K562 (cell line): ENCODE measurements around the gene SETD3. TPM values are rescaled to one million over a fixed set of nuclear protein-coding genes. Genes with fewer than 3 reads are reported as not detected.

Experiments used
- ATAC-seq: fragments of 200-7000 bp; cut with Tn5 transposase; 3 replicates; pipeline ENCODE4 v1.9.1; 2020; ENCODE audit warnings: moderate library complexity
- BruUV-seq: library from RNA; stranded (reverse); fragments of 400-500 nt; replicated peaks from 2 replicates; lab custom pipeline; 2021; lab: Mats Ljungman, UMichigan
- CTCF ChIA-PET: fragments of 300-600 bp; formaldehyde crosslinking; extraction: SDS; loops from one replicate; lab custom pipeline; 2021; ENCODE audit warnings: low intra/inter-chr PET ratio; lab: Yijun Ruan, JAX
- POLR2A ChIA-PET: fragments of 300-600, 350-650 bp; sonication (Branson Sonifier 250); formaldehyde crosslinking; extraction: SDS; loops from one replicate; lab custom pipeline; 2021; ENCODE audit warnings: antibody characterized with exemption, inconsistent platforms; lab: Yijun Ruan, JAX
- DNase-seq, 4 experiments: peaks; one replicate each; pipeline versions ENCODE4 v3.0.0 to v3.0.0-alpha.2; 2011 to 2018; ENCODE audit warnings: low spot score in 3 of 4, mixed read lengths in 3 of 4; ENCODE audit errors: extremely low read depth in 1 of 4
- FAIRE-seq: peaks from 2 replicates; lab custom pipeline; 2011; peaks lifted over from hg19 to GRCh38; lab: Jason Lieb, UNC
- H2AFZ ChIP-seq: 2 replicates; pipeline ENCODE4 v1.6.0; 2011; ENCODE audit warnings: low read depth, low read length, control low read depth, inconsistent platforms
- H3K27ac ChIP-seq: fragments of 200-600 bp; 3 replicates; pipeline ENCODE4 v1.8.0; 2011; ENCODE audit warnings: low read depth, mild to moderate bottlenecking, control low read depth, inconsistent platforms, low read length, moderate library complexity, mixed read lengths; ENCODE audit errors: extremely low read depth
- H3K27me3 ChIP-seq, 2 experiments: fragments of 300-600 bp in 1 of 2; 2 replicates in 1 of 2; 3 replicates in 1 of 2; pipeline versions ENCODE4 v1.6.0 to v1.8.0; 2011; ENCODE audit warnings: inconsistent platforms in 2 of 2, low read length in 2 of 2, mild to moderate bottlenecking in 1 of 2, mixed read lengths in 1 of 2, moderate library complexity in 1 of 2; ENCODE audit not compliant: control insufficient read depth in 2 of 2, insufficient read depth in 2 of 2
- H3K36me3 ChIP-seq: fragments of 300-600 bp; 3 replicates; pipeline ENCODE4 v1.8.0; 2011; ENCODE audit warnings: mild to moderate bottlenecking, low read length, inconsistent platforms; ENCODE audit not compliant: control insufficient read depth, insufficient read depth
- H3K4me1 ChIP-seq, 2 experiments: fragments of 200-600 bp in 1 of 2; replicated peaks in 1 of 2; 2 replicates in 1 of 2; 3 replicates in 1 of 2; pipeline versions ENCODE4 v1.5.1 to v1.8.0; 2011; ENCODE audit warnings: inconsistent platforms in 2 of 2, low read length in 2 of 2, mild to moderate bottlenecking in 1 of 2, mixed read lengths in 1 of 2, moderate library complexity in 1 of 2; ENCODE audit not compliant: control insufficient read depth in 2 of 2, insufficient read depth in 2 of 2
- H3K4me2 ChIP-seq: 2 replicates; pipeline ENCODE4 v1.6.1; 2011; ENCODE audit warnings: low read length, control low read depth, inconsistent platforms, mixed read lengths; ENCODE audit not compliant: insufficient read depth
- H3K4me3 ChIP-seq: fragments of 200-600 bp; sonication (generic), shearing (Covaris generic); 2 replicates; pipeline ENCODE4 v1.5.1; 2016; ENCODE audit warnings: control low read depth, inconsistent platforms
- H3K79me2 ChIP-seq: fragments of 200-600 bp; 3 replicates; pipeline ENCODE4 v1.8.0; 2011; ENCODE audit warnings: low read length, inconsistent platforms; ENCODE audit not compliant: control insufficient read depth, insufficient read depth
- H3K9ac ChIP-seq, 2 experiments: 2 replicates each; pipeline versions ENCODE4 v1.6.0 to v1.6.1; 2011; ENCODE audit warnings: low read depth in 2 of 2, low read length in 2 of 2, control low read depth in 1 of 2, inconsistent platforms in 1 of 2, mild to moderate bottlenecking in 1 of 2, mixed read lengths in 1 of 2; ENCODE audit not compliant: insufficient read depth in 1 of 2
- H3K9me1 ChIP-seq: one replicate; pipeline ENCODE4 v1.6.0; 2011; ENCODE audit warnings: inconsistent platforms, mild to moderate bottlenecking, low read length, moderate library complexity; ENCODE audit not compliant: control insufficient read depth, insufficient read depth
- H3K9me3 ChIP-seq: replicated peaks from 2 replicates; pipeline ENCODE4 v1.5.1; 2011; ENCODE audit warnings: low read depth, low read length, inconsistent platforms; ENCODE audit not compliant: control insufficient read depth, insufficient read depth
- H4K20me1 ChIP-seq: replicated peaks from 2 replicates; pipeline ENCODE4 v1.6.1; 2011; ENCODE audit warnings: low read length, inconsistent platforms, mixed read lengths; ENCODE audit not compliant: control insufficient read depth, insufficient read depth
- CTCF ChIP-seq, 3 experiments: IDR thresholded peaks in 2 of 3; conservative IDR thresholded peaks in 1 of 3; 2 replicates each; pipeline ENCODE4 v1.5.1; 2011 to 2012; ENCODE audit warnings: low read length in 3 of 3, mild to moderate bottlenecking in 3 of 3, control low read depth in 2 of 3, improper control_type of control experiment in 1 of 3, inconsistent platforms in 1 of 3, low read depth in 1 of 3, mixed read lengths in 1 of 3, moderate library complexity in 1 of 3; ENCODE audit not compliant: insufficient read depth in 2 of 3
- GMEB1 ChIP-seq: fragments of 250-450 bp; sonication (Bioruptor Pico); IDR thresholded peaks from 2 replicates; pipeline ENCODE4 v1.4.0; 2020; ENCODE audit warnings: mild to moderate bottlenecking
- MCM5 ChIP-seq: fragments of 450-650 bp; IDR thresholded peaks from 2 replicates; pipeline ENCODE4 v1.6.1; 2016; ENCODE audit warnings: low read depth
- PHF21A ChIP-seq: fragments of 450-650 bp; IDR thresholded peaks from 2 replicates; pipeline ENCODE4 v1.6.1; 2017; ENCODE audit warnings: low read depth, borderline replicate concordance
- RAD21 ChIP-seq, 2 experiments: fragments of 250-450 bp in 1 of 2; fragments of 450-650 bp in 1 of 2; sonication (Bioruptor Pico) in 1 of 2; formaldehyde crosslinking in 1 of 2; IDR thresholded peaks in 1 of 2; conservative IDR thresholded peaks in 1 of 2; 2 replicates each; pipeline versions ENCODE4 v1.4.0 to v1.8.0; 2020 to 2022; ENCODE audit warnings: mild to moderate bottlenecking in 2 of 2, moderate library complexity in 1 of 2
- SMC3 ChIP-seq: conservative IDR thresholded peaks from 2 replicates; pipeline ENCODE4 v1.6.1; 2011; ENCODE audit warnings: low read depth, low read length, improper control_type of control experiment; ENCODE audit not compliant: insufficient read depth
- WGBS: fragments of 100-300 bp; shearing (Covaris generic); methylation state at CpG from one replicate; pipeline ENCODE4 v1.1.6; 2016; ENCODE audit warnings: low coverage, mixed read lengths; ENCODE audit not compliant: insufficient coverage; ENCODE audit errors: missing lambda C conversion rate; 5-methylcytosine and 5-hydroxymethylcytosine counted together
- in situ Hi-C: fragments of 300-500 bp; cut with MboI; formaldehyde crosslinking; loops from 4 replicates; pipeline ENCODE4 v1.15.0; 2018; ENCODE audit warnings: inconsistent platforms, mixed read lengths
- intact Hi-C: fragments of 100-400 bp; cut with micrococcal nuclease; formaldehyde crosslinking; loops from 2 replicates; pipeline ENCODE4 v1.14.2; 2022
- polyA plus RNA-seq, 8 experiments: library from polyadenylated mRNA; depleted of rRNA in 4 of 8; stranded (reverse) in 5 of 8; unstranded in 3 of 8; fragments of >200 nt; fragmentation: Nextera tagmentation in 2 of 8; fragmentation: Illumina TruSeq in 1 of 8; extraction: Ambion mirVana in 2 of 8; extraction: Trizol in 1 of 8; gene quantifications; 2 replicates each; pipeline versions ENCODE4 v1.2.1 to v1.2.3, GENCODE V29; 2011 to 2014; ENCODE audit warnings: inconsistent platforms in 1 of 8, missing spikeins in 1 of 8
- total RNA-seq, 7 experiments: library from RNA; depleted of rRNA in 6 of 7; stranded (reverse); fragments of >200 nt in 6 of 7; fragmentation: Illumina TruSeq in 2 of 7; extraction: Trizol in 2 of 7; gene quantifications; 2 replicates each; pipeline versions ENCODE4 v1.2.1 to v1.2.3, GENCODE V29; 2011 to 2021; ENCODE audit warnings: low replicate concordance in 1 of 7

Gene SETD3
- total and polyA plus RNA-seq, 9 of the 15 experiments (the other 6 are each of a cell fraction or from before 2014, with no cell fraction given), result 8.5 to 35.9 (median 26.5) TPM

- no peak for TF ChIP-seq PHF21A
- TF ChIP-seq CTCF (IDR thresholded peaks at IDR 0.05 in 2 of 3, conservative IDR thresholded peaks at IDR 0.05 in 1 of 3; ENCODE audit: insufficient read depth in 2 of 3, low read depth in 1 of 3, low read length in 3 of 3), result peak; percentile 64 to 83 (median 67)
- peak in 1 of 2 experiments; percentile 33; a peak in 2 of 4 replicates for TF ChIP-seq RAD21 (CRISPR knock-in tag; conservative IDR thresholded peaks at IDR 0.05 in 1 of 2, IDR thresholded peaks at IDR 0.05 in 1 of 2)
- TF ChIP-seq MCM5, result no peak
- no peak for TF ChIP-seq GMEB1 (CRISPR knock-in tag)
- TF ChIP-seq SMC3, result 0 out of 2 replicates have a peak, but pooled peaks have one; percentile 25
- FAIRE-seq (peak; percentile 90), DNase-seq (peak; percentile 55 to 68 (median 61)), ATAC-seq (peak; percentile 91)
- peaks cover 0 to 6% of the 10 kb centered on the region in 2 experiments; a peak in 1 of 5 replicates for H3K4me1 ChIP-seq
- no peaks in the 10 kb centered on the region for H3K9me1 ChIP-seq
- in situ Hi-C loops, result loop anchor here (25.0 kb wide), 1 partner anchor 494 kb away; no protein-coding TSS in a partner anchor
- H3K27me3 ChIP-seq, result peaks cover 0 to 8% of the 10 kb centered on the region in 2 experiments; a peak in 2 of 5 replicates
- ChIA-PET POLR2A (interaction anchor here (0.6 to 0.9 kb wide), 2 partner anchors 21 to 107 kb away, joined by 3 read pairs; no protein-coding TSS in a partner anchor), CTCF (no interaction called here)
- no peak overlapping the region for H2AFZ ChIP-seq
- no TSS peak for BruUV-seq
- intact Hi-C loops, result loop anchor here (1.0 kb wide), 1 partner anchor 18 kb away; no protein-coding TSS in a partner anchor
- H3K4me2 ChIP-seq, result no peak overlapping the region
- H3K9me3 ChIP-seq, result no peaks in the 10 kb centered on the region
- no peak overlapping the region for H3K27ac ChIP-seq
- H3K79me2 ChIP-seq, result no peaks in the 10 kb centered on the region
- H3K4me3 ChIP-seq, result no peak overlapping the region
- H3K36me3 ChIP-seq, result peaks cover 4% of the 10 kb centered on the region; the same call in 2 of the 3 replicates
- WGBS, result 45% methylated on average over 11 of the region's 12 CpGs
- 0 out of 2 replicates have a peak, but pooled peaks cover 6% of the 10 kb centered on the region for H4K20me1 ChIP-seq
- no peak overlapping the region for H3K9ac ChIP-seq
These were observed 87.5 kb downstream of the SETD3 start for GRCh38 chr14:99393059-99393655.
